K562 (cell line): ENCODE data around the gene BAG5. TPM values are rescaled to one million over a fixed set of nuclear protein-coding genes. Genes with fewer than 3 reads are reported as not detected.

Source experiments
- HMGN3 ChIP-seq: IDR thresholded peaks from 2 replicates; pipeline ENCODE4 v1.6.1; 2011; ENCODE audit warnings: borderline replicate concordance, low read depth, mild to moderate bottlenecking, mixed read lengths, low read length; ENCODE audit not compliant: insufficient read length; ENCODE audit errors: extremely low read depth
- POLR2AphosphoS2 ChIP-seq: IDR thresholded peaks from 2 replicates; pipeline ENCODE4 v1.6.1; 2012; ENCODE audit warnings: low read length, improper control_type of control experiment
- SLC30A9 ChIP-seq: fragments of 250-450 bp; sonication (Bioruptor Pico); IDR thresholded peaks from 2 replicates; pipeline ENCODE4 v1.8.0; 2022; ENCODE audit warnings: mild to moderate bottlenecking, moderate library complexity
- ZNF134 ChIP-seq: fragments of 250-450 bp; sonication (Bioruptor Pico); conservative IDR thresholded peaks from 2 replicates; pipeline ENCODE4 v1.4.0; 2020
- polyA plus RNA-seq, 8 experiments: library from polyadenylated mRNA; depleted of rRNA in 4 of 8; stranded (reverse) in 5 of 8; unstranded in 3 of 8; fragments of >200 nt; fragmentation: Nextera tagmentation in 2 of 8; fragmentation: Illumina TruSeq in 1 of 8; extraction: Ambion mirVana in 2 of 8; extraction: Trizol in 1 of 8; gene quantifications; 2 replicates each; pipeline versions ENCODE4 v1.2.1 to v1.2.3, GENCODE V29; 2011 to 2014; ENCODE audit warnings: inconsistent platforms in 1 of 8, missing spikeins in 1 of 8
- total RNA-seq, 7 experiments: library from RNA; depleted of rRNA in 6 of 7; stranded (reverse); fragments of >200 nt in 6 of 7; fragmentation: Illumina TruSeq in 2 of 7; extraction: Trizol in 2 of 7; gene quantifications; 2 replicates each; pipeline versions ENCODE4 v1.2.1 to v1.2.3, GENCODE V29; 2011 to 2021; ENCODE audit warnings: low replicate concordance in 1 of 7
- TF ChIP-seq, protein P1 (sequence below): fragments of 450-650 bp; conservative IDR thresholded peaks from 2 replicates; pipeline ENCODE4 v1.6.1; 2016; ENCODE audit warnings: missing genetic modification characterization, low read depth, mild to moderate bottlenecking, control low read depth, missing compliant biosample characterization
- TF ChIP-seq, protein P2 (sequence below): sonication (generic); formaldehyde crosslinking; IDR thresholded peaks from 2 replicates; pipeline ENCODE4 v1.8.0; 2022; ENCODE audit warnings: mild to moderate bottlenecking, missing genetic modification reagents, borderline replicate concordance
- TF ChIP-seq, protein P3 (sequence below): sonication (generic); formaldehyde crosslinking; IDR thresholded peaks from 2 replicates; pipeline ENCODE4 v1.8.1; 2023; ENCODE audit warnings: mild to moderate bottlenecking, missing genetic modification reagents

The BAG5 gene
- total and polyA plus RNA-seq, 9 of the 15 experiments (the other 6 are each of a cell fraction or from before 2014, with no cell fraction given) = 7.9 to 21.4 (median 13.2) TPM

DNA sequence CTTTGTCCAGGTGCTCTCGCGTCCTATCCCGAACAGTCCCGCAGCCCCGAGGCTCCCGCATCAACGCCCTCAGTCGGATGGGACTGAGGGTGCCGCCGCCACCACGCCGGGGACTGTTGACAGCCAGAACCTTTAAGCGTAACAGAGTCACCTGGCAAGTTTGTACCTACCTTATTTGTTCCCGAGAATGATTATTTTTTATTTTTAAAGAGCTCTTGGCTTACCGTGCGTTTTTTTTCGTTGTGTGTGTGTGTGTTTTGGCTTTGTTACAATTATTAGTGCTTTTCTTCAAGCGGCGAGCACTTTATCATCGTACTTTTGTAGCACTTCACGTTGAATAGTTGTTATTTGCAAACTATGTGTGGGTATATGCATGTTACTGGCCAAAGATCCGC is 766 bp upstream of the BAG5 start (continued):
- TF ChIP-seq, protein P1, sequence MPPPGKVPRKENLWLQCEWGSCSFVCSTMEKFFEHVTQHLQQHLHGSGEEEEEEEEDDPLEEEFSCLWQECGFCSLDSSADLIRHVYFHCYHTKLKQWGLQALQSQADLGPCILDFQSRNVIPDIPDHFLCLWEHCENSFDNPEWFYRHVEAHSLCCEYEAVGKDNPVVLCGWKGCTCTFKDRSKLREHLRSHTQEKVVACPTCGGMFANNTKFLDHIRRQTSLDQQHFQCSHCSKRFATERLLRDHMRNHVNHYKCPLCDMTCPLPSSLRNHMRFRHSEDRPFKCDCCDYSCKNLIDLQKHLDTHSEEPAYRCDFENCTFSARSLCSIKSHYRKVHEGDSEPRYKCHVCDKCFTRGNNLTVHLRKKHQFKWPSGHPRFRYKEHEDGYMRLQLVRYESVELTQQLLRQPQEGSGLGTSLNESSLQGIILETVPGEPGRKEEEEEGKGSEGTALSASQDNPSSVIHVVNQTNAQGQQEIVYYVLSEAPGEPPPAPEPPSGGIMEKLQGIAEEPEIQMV (tag) = no peak
- TF ChIP-seq POLR2AphosphoS2 (no peak), SLC30A9 (CRISPR knock-in tag) (no peak), HMGN3 (no peak), ZNF134 (CRISPR knock-in tag) (no peak)
- TF ChIP-seq, protein P2, sequence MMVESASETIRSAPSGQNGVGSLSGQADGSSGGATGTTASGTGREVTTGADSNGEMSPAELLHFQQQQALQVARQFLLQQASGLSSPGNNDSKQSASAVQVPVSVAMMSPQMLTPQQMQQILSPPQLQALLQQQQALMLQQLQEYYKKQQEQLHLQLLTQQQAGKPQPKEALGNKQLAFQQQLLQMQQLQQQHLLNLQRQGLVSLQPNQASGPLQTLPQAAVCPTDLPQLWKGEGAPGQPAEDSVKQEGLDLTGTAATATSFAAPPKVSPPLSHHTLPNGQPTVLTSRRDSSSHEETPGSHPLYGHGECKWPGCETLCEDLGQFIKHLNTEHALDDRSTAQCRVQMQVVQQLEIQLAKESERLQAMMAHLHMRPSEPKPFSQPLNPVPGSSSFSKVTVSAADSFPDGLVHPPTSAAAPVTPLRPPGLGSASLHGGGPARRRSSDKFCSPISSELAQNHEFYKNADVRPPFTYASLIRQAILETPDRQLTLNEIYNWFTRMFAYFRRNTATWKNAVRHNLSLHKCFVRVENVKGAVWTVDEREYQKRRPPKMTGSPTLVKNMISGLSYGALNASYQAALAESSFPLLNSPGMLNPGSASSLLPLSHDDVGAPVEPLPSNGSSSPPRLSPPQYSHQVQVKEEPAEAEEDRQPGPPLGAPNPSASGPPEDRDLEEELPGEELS (CRISPR knock-in tag) = no peak
- TF ChIP-seq, protein P3, sequence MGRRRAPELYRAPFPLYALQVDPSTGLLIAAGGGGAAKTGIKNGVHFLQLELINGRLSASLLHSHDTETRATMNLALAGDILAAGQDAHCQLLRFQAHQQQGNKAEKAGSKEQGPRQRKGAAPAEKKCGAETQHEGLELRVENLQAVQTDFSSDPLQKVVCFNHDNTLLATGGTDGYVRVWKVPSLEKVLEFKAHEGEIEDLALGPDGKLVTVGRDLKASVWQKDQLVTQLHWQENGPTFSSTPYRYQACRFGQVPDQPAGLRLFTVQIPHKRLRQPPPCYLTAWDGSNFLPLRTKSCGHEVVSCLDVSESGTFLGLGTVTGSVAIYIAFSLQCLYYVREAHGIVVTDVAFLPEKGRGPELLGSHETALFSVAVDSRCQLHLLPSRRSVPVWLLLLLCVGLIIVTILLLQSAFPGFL (CRISPR knock-in tag) = no peak
- TF ChIP-seq, all 486 proteins: peak for 5
